Progenitor cell of endocrine pancreas (in vitro differentiated cells): Measurements from ENCODE around the gene GGT5. TPM values are rescaled to one million over a fixed set of nuclear protein-coding genes. Genes with fewer than 3 reads are reported as not detected.

Experiments
- DNase-seq: peaks from one replicate; pipeline ENCODE4 v3.0.0; 2021; ENCODE audit warnings: low spot score; ENCODE audit not compliant: unreplicated experiment
- H3K27ac Mint-ChIP-seq: 2 replicates; pipeline ENCODE4 v1.8.0; 2021; ENCODE audit warnings: mild to moderate bottlenecking, moderate library complexity, mixed read lengths
- H3K27me3 Mint-ChIP-seq: 2 replicates; pipeline ENCODE4 v1.8.0; 2021; ENCODE audit warnings: mixed read lengths
- H3K36me3 Mint-ChIP-seq: 2 replicates; pipeline ENCODE4 v1.8.0; 2022; ENCODE audit warnings: mixed read lengths; ENCODE audit not compliant: insufficient read depth
- H3K4me1 Mint-ChIP-seq: 2 replicates; pipeline ENCODE4 v1.8.0; 2021; ENCODE audit warnings: low read depth, mixed read lengths
- H3K4me3 Mint-ChIP-seq: 2 replicates; pipeline ENCODE4 v1.8.0; 2021; ENCODE audit warnings: low read depth, mild to moderate bottlenecking, moderate library complexity, mixed read lengths
- H3K9me3 Mint-ChIP-seq: 2 replicates; pipeline ENCODE4 v1.8.0; 2021; ENCODE audit warnings: low read depth, mixed read lengths
- total RNA-seq: library from RNA; stranded (reverse); gene quantifications from 2 replicates; pipeline ENCODE4 v1.2.1, GENCODE V29; 2021
- TF ChIP-seq, protein P1 (sequence below): fragments of 200-600 bp; sonication (generic); IDR thresholded peaks from one replicate; pipeline ENCODE4 v1.5.0; 2021; ENCODE audit warnings: antibody characterized with exemption, mild to moderate bottlenecking; ENCODE audit not compliant: unreplicated experiment

GGT5 gene
- total RNA-seq, 1 donor from 2014 or later: not detected

DNA sequence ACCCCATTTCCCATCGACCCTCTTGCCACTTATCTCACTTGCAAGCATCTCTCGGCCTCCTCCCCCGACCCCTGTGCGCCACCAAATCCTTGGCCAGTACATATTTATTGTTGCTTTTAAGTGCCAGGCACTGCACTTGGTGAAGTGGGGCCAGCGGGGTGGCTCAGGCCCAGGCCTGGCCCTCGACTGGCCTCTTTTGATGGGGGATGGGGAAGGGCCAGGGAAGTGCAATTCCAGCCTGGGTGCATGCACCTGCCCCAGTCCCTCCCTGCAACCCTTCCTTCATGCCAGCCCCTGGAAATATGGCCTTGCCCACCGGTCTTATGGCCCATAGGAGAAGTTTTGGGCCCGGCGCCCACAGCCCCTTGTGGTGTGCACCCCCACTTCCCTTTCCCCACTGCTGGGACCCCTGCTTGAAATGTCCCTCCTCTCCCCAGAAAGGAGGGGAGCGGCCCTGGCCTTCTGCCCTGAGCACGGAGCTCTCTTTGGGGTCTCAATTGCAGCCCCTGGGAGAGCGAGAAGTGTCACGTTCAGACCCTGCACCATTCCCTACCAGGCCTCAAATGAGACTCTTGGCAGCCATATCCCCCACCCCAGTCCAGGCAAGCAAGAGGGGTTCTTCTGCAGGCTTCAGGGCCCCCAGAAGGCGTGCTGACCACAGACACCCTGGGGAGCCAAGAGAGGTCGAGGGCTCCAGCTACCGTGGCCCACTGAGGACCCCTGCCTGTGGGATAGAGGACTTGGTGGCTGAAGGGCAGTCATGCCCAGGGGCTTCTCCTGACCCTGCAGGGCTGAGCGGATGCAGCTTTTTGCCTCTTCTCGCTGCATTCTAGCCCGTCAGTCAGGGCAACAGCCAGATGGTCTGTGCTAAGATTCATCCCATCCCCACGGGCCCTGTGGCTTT, 62.6 kb downstream of the GGT5 start:
- Mint-ChIP-seq H3K4me3 (no peak overlapping the region), H3K27ac (no peak overlapping the region), H3K27me3 (no peaks in the 10 kb centered on the region), H3K9me3 (no peaks in the 10 kb centered on the region), H3K36me3 (no peaks in the 10 kb centered on the region), H3K4me1 (no peaks in the 10 kb centered on the region)
- DNase-seq: no peak
- TF ChIP-seq, protein P1, sequence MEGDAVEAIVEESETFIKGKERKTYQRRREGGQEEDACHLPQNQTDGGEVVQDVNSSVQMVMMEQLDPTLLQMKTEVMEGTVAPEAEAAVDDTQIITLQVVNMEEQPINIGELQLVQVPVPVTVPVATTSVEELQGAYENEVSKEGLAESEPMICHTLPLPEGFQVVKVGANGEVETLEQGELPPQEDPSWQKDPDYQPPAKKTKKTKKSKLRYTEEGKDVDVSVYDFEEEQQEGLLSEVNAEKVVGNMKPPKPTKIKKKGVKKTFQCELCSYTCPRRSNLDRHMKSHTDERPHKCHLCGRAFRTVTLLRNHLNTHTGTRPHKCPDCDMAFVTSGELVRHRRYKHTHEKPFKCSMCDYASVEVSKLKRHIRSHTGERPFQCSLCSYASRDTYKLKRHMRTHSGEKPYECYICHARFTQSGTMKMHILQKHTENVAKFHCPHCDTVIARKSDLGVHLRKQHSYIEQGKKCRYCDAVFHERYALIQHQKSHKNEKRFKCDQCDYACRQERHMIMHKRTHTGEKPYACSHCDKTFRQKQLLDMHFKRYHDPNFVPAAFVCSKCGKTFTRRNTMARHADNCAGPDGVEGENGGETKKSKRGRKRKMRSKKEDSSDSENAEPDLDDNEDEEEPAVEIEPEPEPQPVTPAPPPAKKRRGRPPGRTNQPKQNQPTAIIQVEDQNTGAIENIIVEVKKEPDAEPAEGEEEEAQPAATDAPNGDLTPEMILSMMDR: peak; percentile 35

DNA sequence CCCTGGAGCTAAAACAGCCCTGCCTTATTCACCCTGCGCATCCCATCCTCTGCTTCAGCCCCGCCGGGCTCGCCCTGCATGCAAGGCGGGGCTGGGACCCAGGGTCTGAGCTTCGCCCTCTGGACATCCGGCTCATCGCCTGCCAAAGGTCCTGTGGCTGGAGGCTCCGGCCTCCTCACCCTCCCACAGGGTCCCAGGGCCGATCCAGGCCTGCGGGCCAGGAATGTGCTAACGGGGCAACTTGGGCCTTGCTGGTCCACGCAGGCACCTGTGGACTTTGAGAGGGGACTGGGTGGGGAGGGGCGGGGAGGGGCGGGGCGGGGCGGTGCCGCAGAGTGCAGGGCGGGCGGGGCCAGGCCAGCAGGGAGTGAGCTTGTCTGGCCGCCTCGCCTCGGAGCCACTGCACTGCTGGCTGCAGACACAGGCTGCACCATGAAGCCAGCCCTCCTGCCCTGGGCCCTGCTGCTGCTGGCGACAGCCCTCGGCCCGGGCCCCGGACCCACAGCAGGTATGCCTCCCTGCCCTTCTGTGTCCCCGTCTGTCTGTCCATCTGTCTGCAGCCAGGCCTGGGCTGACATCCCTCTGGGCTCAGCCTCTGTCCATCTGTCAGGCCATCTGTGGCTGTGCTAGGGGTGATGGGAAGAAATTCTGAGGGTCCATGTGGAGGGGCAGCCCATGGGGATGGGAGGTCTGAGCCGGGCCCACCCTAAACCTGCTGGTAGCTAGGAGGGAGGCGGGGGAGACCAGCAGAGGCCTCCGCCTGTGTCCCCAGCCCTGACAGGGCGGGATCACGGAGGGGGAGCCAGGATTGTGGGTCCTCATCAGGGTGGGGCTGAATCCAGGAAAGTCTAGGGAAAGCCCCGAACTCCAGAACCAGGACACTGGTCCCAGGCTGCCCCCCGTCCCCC, 63.5 kb downstream of the GGT5 start, which contains the start of gene SUSD2:
Gene SUSD2 (plus strand): TSS at position 400 of the 908 bp plus-strand sequence. CDS start 33 bp downstream, at position 433.
- DNase-seq: no peak
- Mint-ChIP-seq H3K27ac (no peak within 1 kb of the TSS), H3K4me1 (no peaks in the 10 kb centered on the region), H3K36me3 (no peaks in the 10 kb centered on the region), H3K4me3 (no peak within 1 kb of the TSS), H3K9me3 (no peaks in the 10 kb centered on the region), H3K27me3 (no peaks in the 10 kb centered on the region)
- TF ChIP-seq, protein P1: no peak

DNA sequence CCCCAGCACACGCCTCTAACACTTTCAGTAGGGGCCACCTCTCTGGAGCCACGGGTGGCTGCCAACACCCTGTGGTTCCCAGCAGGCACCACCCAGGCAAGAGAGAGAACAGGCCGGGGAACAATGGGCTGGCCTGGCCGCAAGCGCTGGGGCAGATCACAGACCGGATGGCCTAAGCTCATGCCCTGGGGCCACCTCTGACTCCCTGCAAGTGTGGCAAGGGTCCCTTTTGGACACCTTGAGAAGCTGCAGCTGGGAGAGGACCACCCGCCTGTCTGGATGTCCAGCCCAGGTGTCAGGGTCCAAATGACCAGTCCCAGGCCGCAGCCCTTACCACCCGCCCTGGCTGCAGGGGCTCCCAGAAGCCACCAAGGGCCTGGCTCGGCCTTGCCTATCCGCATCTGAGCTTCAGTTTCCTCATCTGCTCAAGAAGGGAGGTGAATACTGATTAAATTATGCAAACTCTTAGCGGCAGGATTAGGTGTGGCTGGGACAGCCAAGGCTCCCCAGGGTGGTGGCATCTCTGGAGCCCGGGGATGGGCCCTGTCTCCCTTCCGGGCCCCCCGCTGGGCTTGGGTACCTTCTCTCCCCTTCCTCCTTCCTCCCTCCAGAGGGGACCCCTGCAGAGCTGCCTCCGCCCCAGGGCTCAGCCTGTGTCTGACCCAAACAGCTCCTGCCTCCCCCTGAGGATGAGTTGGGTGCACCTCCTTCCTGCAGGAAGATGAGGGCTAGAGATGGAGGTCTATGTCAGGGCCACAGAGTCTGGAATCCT, 64.4 kb downstream of the GGT5 start:
- Mint-ChIP-seq H3K27ac (no peak overlapping the region), H3K4me3 (no peak overlapping the region), H3K4me1 (no peaks in the 10 kb centered on the region), H3K9me3 (no peaks in the 10 kb centered on the region), H3K36me3 (no peaks in the 10 kb centered on the region), H3K27me3 (no peaks in the 10 kb centered on the region)
- no peak for DNase-seq
- TF ChIP-seq, protein P1: no peak

DNA sequence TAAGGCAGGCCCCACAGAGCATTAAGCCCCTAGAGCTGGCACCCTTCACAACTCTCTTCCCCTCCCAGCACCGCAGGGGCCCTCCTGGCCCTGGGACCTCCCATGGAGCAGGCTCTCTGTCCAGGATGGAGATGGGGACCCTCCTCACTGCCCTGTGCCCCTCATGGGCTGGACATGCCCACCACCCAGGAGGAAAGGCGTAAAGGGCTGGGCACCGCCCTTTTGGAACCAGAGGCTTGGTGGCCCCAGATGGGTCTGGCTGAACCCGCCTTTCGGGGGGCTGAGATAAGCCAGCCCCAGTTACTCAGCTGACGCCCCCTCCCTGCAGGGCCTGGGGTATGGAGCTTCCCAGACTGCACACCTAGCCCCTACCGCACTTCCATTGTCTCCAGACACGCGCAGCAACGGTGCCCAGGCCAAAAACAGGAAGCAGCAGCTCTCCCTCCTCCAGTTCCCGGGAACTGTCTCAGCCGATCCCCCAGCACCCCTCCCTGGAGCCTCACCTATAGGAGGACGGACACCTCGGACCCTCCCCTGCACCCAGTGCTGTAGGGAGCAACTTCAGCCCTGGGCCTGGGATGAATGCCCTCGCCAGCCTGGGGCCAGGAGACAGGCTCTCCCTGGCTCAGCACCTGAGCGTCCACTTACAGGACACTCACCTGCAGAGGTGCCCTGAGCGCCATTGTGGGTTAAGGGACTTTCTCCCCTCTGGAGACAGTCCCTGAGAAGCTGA, 65.2 kb downstream of the GGT5 start:
- no peak overlapping the region for H3K4me3 Mint-ChIP-seq
- H3K27ac Mint-ChIP-seq: no peak overlapping the region
- H3K4me1 Mint-ChIP-seq: no peaks in the 10 kb centered on the region
- no peaks in the 10 kb centered on the region for H3K27me3 Mint-ChIP-seq
- H3K9me3 Mint-ChIP-seq: no peaks in the 10 kb centered on the region
- DNase-seq: no peak
- TF ChIP-seq, protein P1: no peak
- H3K36me3 Mint-ChIP-seq: no peaks in the 10 kb centered on the region
